ENCODE data around the gene CENATAC. TPM values are rescaled to one million over a fixed set of nuclear protein-coding genes. Genes with fewer than 3 reads are reported as not detected.
"Not testable (repeated sequence)": the region's sequence is repeated elsewhere in the genome, so short reads cannot be mapped to it uniquely, and the experiment has no call there.

The CENATAC gene
- total RNA-seq, 3 donors from 2014 or later, result 24.6 to 33.4 (median 30.9) TPM

GRCh38 chr11:118971646-118972045 lies 26.3 kb upstream of the CENATAC start, which contains the start of gene FOXR1:
FOXR1 (plus strand) TSS chr11:118971761; CDS start chr11:118971932, 171 bp downstream.
- no peak for ATAC-seq
- Histone ChIP-seq H3K4me1 (ENCODE audit: low read depth) (no peaks in the 10 kb centered on the region), H3K36me3 (ENCODE audit: low read depth) (no peaks in the 10 kb centered on the region), H3K4me3 (no peak within 1 kb of the TSS), H3K9me3 (no peaks in the 10 kb centered on the region)
- no peak for TF ChIP-seq CTCF (IDR thresholded peaks at IDR 0.05)
- DNase-seq, result no peak
- intact Hi-C loops (cut with DNase I, micrococcal nuclease), result no loop called here

DNA sequence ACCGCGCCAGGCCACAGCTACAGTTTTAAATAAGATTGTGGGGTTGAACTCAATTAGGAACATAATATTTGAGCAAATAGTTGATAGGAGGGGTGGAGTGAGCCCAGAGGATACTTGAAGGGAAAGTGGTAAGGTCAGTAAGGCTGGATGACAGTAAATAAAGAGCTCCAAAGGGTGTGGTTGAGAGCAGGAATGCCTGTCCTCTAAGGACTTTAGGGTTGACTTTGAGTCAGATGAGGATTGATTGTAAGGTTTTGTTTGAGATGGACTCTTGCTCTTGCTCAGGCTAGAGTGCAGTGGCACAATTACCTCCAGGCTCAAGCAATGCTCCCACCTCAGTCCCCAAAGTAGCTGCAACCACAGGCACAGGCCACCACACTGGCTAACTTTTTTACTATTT lies 24.0 kb upstream of the CENATAC start:
- Histone ChIP-seq H3K4me1 (ENCODE audit: low read depth) (no peaks in the 10 kb centered on the region), H3K4me3 (no peak overlapping the region), H3K36me3 (ENCODE audit: low read depth) (no peaks in the 10 kb centered on the region), H3K9me3 (no peaks in the 10 kb centered on the region)
- no peak for TF ChIP-seq CTCF (IDR thresholded peaks at IDR 0.05)
- no peak for DNase-seq
- intact Hi-C loops (cut with DNase I, micrococcal nuclease), result no loop called here
- no peak for ATAC-seq

- TF ChIP-seq CTCF (IDR thresholded peaks at IDR 0.05), result no peak
- Histone ChIP-seq H3K36me3 (ENCODE audit: low read depth) (no peaks in the 10 kb centered on the region), H3K9me3 (no peaks in the 10 kb centered on the region), H3K4me3 (no peak overlapping the region), H3K4me1 (ENCODE audit: low read depth) (no peaks in the 10 kb centered on the region)
- DNase-seq, result no peak
- no peak for ATAC-seq
- intact Hi-C loops (cut with DNase I, micrococcal nuclease), result no loop called here
These were observed 21.9 kb upstream of the CENATAC start for GRCh38 chr11:118975771-118976709.

- ATAC-seq, result no peak
- Histone ChIP-seq H3K9me3 (no peaks in the 10 kb centered on the region), H3K4me3 (no peak overlapping the region), H3K36me3 (ENCODE audit: low read depth) (no peaks in the 10 kb centered on the region), H3K4me1 (ENCODE audit: low read depth) (no peaks in the 10 kb centered on the region)
- DNase-seq, result no peak
- TF ChIP-seq CTCF (IDR thresholded peaks at IDR 0.05), result no peak
- intact Hi-C loops (cut with DNase I, micrococcal nuclease), result no loop called here
These were observed 18.5 kb upstream of the CENATAC start for GRCh38 chr11:118979434-118979833.

DNA sequence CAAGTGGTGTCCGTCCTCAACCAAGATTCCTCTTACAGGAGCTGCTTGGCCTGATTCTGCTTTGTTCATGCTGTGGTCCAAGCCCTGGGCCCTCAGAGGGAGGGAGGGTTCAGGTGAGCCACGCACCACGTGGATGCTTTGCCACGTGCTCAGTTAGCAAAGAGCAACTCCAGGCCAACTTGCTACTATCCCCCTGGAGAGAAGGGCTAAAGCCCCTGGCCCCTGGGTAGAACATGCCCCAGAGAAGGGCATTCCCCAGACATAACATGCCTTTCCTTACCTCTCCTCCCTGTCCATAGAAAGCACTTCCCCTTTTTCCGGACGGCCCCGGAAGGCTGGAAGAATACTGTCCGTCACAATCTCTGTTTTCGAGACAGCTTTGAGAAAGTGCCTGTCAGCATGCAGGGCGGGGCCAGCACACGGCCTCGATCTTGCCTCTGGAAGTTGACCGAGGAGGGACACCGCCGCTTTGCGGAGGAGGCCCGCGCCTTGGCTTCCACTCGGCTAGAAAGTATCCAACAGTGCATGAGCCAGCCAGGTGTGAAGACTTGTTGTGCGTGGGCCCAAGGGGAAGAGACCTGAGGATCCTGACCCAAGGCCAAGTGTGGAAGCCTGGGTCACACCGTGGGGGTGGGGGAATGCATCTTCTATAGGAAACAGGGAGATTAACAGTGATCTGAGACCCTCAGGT lies 17.6 kb upstream of the CENATAC start:
- Histone ChIP-seq H3K9me3 (no peaks in the 10 kb centered on the region), H3K4me3 (no peak overlapping the region), H3K36me3 (ENCODE audit: low read depth) (no peaks in the 10 kb centered on the region), H3K4me1 (ENCODE audit: low read depth) (no peaks in the 10 kb centered on the region)
- TF ChIP-seq CTCF (IDR thresholded peaks at IDR 0.05), result no peak
- peak in 2 of 3 donors; percentile 23 to 58 for DNase-seq
- intact Hi-C loops (cut with DNase I, micrococcal nuclease), result no loop called here
- ATAC-seq, result peak; percentile 71

GRCh38 chr11:118984337-118984736 lies 13.6 kb upstream of the CENATAC start:
- H3K9me3 ChIP-seq; H3K4me1 ChIP-seq (ENCODE audit: low read depth); H3K4me3 ChIP-seq; intact Hi-C loops (cut with DNase I, micrococcal nuclease); DNase-seq; H3K36me3 ChIP-seq (ENCODE audit: low read depth); ATAC-seq: not testable (repeated sequence)

Data from mucosa of descending colon (tissue), 3 donors.